ENCODE results near the gene ITGB3BP. TPM values are rescaled to one million over a fixed set of nuclear protein-coding genes. Genes with fewer than 3 reads are reported as not detected.

The ITGB3BP gene
- total RNA-seq, 2 donors from 2014 or later, result 41.5 to 62.7 TPM

DNA sequence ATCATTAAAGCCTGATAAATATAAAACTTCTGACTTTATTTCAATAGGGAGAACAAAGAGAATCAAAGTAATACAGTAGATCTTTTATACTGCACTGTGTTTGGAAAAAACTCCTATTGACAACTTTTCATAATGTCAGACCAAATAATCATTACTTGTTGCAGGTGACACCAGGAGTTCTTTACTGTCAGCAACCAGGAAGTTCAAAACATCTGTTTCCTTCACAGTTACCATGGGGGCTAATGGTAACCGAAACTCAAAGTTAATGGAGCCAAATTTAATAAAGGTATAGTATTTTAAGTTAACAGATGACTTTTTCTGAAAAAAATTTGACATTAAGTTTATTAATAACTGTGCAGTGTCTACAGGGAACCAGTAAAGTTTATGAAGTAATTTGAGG, 10.9 kb upstream of the ITGB3BP start:
- Mint-ChIP-seq H3K36me3 (ENCODE audit: low read depth) (no peaks in the 10 kb centered on the region), H3K9me3 (no peaks in the 10 kb centered on the region), H3K27me3 (ENCODE audit: insufficient read depth) (no peaks in the 10 kb centered on the region), H3K4me3 (no peak overlapping the region), H3K27ac (no peak overlapping the region), H3K4me1 (no peaks in the 10 kb centered on the region)
- Histone ChIP-seq H3K36me3 (ENCODE audit: control insufficient read depth, insufficient read depth, low read length) (peaks cover 13% of the 10 kb centered on the region), H3K27me3 (ENCODE audit: control insufficient read depth, insufficient read depth, low read length, poor library complexity, severe bottlenecking) (no peaks in the 10 kb centered on the region), H3K4me1 (ENCODE audit: control insufficient read depth, insufficient read depth, low read length) (no peaks in the 10 kb centered on the region), H3K9ac (ENCODE audit: extremely low read depth, low read length, poor library complexity, severe bottlenecking) (no peak overlapping the region), H3K27ac (ENCODE audit: low read depth, low read length) (no peak overlapping the region), H3K4me3 (ENCODE audit: low read length) (no peak overlapping the region), H3K9me3 (ENCODE audit: control insufficient read depth, low read length) (no peaks in the 10 kb centered on the region)
- DNase-seq, result no peak
- TF ChIP-seq, protein P1, sequence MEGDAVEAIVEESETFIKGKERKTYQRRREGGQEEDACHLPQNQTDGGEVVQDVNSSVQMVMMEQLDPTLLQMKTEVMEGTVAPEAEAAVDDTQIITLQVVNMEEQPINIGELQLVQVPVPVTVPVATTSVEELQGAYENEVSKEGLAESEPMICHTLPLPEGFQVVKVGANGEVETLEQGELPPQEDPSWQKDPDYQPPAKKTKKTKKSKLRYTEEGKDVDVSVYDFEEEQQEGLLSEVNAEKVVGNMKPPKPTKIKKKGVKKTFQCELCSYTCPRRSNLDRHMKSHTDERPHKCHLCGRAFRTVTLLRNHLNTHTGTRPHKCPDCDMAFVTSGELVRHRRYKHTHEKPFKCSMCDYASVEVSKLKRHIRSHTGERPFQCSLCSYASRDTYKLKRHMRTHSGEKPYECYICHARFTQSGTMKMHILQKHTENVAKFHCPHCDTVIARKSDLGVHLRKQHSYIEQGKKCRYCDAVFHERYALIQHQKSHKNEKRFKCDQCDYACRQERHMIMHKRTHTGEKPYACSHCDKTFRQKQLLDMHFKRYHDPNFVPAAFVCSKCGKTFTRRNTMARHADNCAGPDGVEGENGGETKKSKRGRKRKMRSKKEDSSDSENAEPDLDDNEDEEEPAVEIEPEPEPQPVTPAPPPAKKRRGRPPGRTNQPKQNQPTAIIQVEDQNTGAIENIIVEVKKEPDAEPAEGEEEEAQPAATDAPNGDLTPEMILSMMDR (conservative IDR thresholded peaks at IDR 0.05), result no peak
- 100% methylated on average over 1 of the region's 1 CpG for WGBS, 2 experiments (ENCODE audit: insufficient coverage in 1 of 2, insufficient read length in 1 of 2)

DNA sequence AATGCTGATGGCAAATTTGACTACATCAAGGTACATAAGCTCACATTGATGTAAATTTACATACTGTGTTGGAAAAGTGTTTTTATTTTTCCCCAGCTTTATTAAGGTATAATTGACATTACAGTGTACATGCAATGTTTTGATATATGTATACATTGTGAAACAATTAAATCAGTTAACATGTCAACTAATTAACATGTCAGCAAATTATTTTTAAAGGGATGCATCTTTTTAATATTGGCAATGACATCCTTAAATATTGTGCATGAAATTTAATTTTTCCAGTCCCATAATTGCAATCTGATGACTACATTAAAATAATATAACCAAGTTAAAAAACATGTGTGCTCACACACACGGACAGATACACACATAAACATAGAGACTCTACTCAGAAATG, 9.7 kb upstream of the ITGB3BP start:
- Histone ChIP-seq H3K9me3 (ENCODE audit: control insufficient read depth, low read length) (no peaks in the 10 kb centered on the region), H3K4me3 (ENCODE audit: low read length) (no peak overlapping the region), H3K27me3 (ENCODE audit: control insufficient read depth, insufficient read depth, low read length, poor library complexity, severe bottlenecking) (no peaks in the 10 kb centered on the region), H3K9ac (ENCODE audit: extremely low read depth, low read length, poor library complexity, severe bottlenecking) (no peak overlapping the region), H3K4me1 (ENCODE audit: control insufficient read depth, insufficient read depth, low read length) (no peaks in the 10 kb centered on the region), H3K27ac (ENCODE audit: low read depth, low read length) (no peak overlapping the region), H3K36me3 (ENCODE audit: control insufficient read depth, insufficient read depth, low read length) (peaks cover 13% of the 10 kb centered on the region)
- no peaks in the 10 kb centered on the region for H3K27me3 Mint-ChIP-seq (ENCODE audit: insufficient read depth)
- no peak overlapping the region for H3K27ac Mint-ChIP-seq
- DNase-seq, result no peak
- no peak overlapping the region for H3K4me3 Mint-ChIP-seq
- TF ChIP-seq, protein P1 (conservative IDR thresholded peaks at IDR 0.05), result no peak
- no peaks in the 10 kb centered on the region for H3K4me1 Mint-ChIP-seq
- H3K9me3 Mint-ChIP-seq, result no peaks in the 10 kb centered on the region
- no peaks in the 10 kb centered on the region for H3K36me3 Mint-ChIP-seq (ENCODE audit: low read depth)
- WGBS, 2 experiments (ENCODE audit: insufficient coverage in 1 of 2, insufficient read length in 1 of 2), result 100% methylated on average over 1 of the region's 1 CpG; no CpG with 5 or more reads in 1 of the 2 experiments

GRCh38 chr1:63524201-63524600, 1.2 kb upstream of the ITGB3BP start:
- TF ChIP-seq, protein P1 (conservative IDR thresholded peaks at IDR 0.05), result no peak
- H3K27me3 Mint-ChIP-seq (ENCODE audit: insufficient read depth), result no peaks in the 10 kb centered on the region
- H3K27ac Mint-ChIP-seq, result no peak overlapping the region
- H3K9ac ChIP-seq (ENCODE audit: extremely low read depth, low read length, poor library complexity, severe bottlenecking), result peak overlapping the region; percentile 77
- 91% methylated on average over 3 of the region's 3 CpGs; no CpG with 5 or more reads in 1 of the 2 experiments for WGBS, 2 experiments (ENCODE audit: insufficient coverage in 1 of 2, insufficient read length in 1 of 2)
- no peaks in the 10 kb centered on the region for H3K4me1 ChIP-seq (ENCODE audit: control insufficient read depth, insufficient read depth, low read length)
- peak overlapping the region; percentile 95 for H3K4me3 ChIP-seq (ENCODE audit: low read length)
- peak overlapping the region; percentile 85 for H3K4me3 Mint-ChIP-seq
- no peaks in the 10 kb centered on the region for H3K9me3 Mint-ChIP-seq
- no peaks in the 10 kb centered on the region for H3K36me3 Mint-ChIP-seq (ENCODE audit: low read depth)
- H3K36me3 ChIP-seq (ENCODE audit: control insufficient read depth, insufficient read depth, low read length), result no peaks in the 10 kb centered on the region
- H3K4me1 Mint-ChIP-seq, result peaks cover 11% of the 10 kb centered on the region
- no peak overlapping the region for H3K27ac ChIP-seq (ENCODE audit: low read depth, low read length)
- H3K9me3 ChIP-seq (ENCODE audit: control insufficient read depth, low read length), result no peaks in the 10 kb centered on the region
- no peak for DNase-seq
- no peaks in the 10 kb centered on the region for H3K27me3 ChIP-seq (ENCODE audit: control insufficient read depth, insufficient read depth, low read length, poor library complexity, severe bottlenecking)

All from endodermal cell (in vitro differentiated cells).